Measurements from ENCODE around the gene RNF121.

DNA sequence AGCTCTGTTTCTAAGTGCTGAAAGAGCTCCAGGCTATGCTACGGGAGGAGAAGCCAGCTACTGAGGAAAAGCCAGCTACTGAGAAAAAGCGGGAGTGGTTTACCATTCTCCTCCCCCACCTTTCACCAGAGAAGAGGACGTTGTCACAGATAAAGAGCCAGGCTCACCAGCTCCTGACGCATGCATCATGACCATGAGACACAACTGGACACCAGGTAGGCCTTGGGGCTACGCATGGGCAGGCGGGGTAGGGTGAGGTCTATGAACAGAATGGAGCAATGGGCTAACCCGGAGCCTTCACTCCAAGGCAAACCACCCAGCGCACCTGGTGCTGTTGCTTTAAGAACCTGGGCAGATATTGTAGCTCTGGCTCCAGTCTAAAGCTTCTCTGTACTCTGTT, 71.0 kb downstream of the RNF121 start:
- TF ChIP-seq, protein P1, sequence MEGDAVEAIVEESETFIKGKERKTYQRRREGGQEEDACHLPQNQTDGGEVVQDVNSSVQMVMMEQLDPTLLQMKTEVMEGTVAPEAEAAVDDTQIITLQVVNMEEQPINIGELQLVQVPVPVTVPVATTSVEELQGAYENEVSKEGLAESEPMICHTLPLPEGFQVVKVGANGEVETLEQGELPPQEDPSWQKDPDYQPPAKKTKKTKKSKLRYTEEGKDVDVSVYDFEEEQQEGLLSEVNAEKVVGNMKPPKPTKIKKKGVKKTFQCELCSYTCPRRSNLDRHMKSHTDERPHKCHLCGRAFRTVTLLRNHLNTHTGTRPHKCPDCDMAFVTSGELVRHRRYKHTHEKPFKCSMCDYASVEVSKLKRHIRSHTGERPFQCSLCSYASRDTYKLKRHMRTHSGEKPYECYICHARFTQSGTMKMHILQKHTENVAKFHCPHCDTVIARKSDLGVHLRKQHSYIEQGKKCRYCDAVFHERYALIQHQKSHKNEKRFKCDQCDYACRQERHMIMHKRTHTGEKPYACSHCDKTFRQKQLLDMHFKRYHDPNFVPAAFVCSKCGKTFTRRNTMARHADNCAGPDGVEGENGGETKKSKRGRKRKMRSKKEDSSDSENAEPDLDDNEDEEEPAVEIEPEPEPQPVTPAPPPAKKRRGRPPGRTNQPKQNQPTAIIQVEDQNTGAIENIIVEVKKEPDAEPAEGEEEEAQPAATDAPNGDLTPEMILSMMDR (IDR thresholded peaks at IDR 0.05; ENCODE audit: low read length), result no peak
- no peak for TF ChIP-seq EZH2 (optimal IDR thresholded peaks at IDR 0.05; ENCODE audit: low read depth, low read length)

All from MM.1S (cell line).